ENCODE results near the gene VAV3.
"Not testable (repeated sequence)": the region's sequence is repeated elsewhere in the genome, so short reads cannot be mapped to it uniquely, and the experiment has no call there.

The VAV3 gene

GRCh38 chr1:107786203-107786845 is 178.7 kb downstream of the VAV3 start:
- DNase-seq = no peak

- DNase-seq = no peak
Observed at GRCh38 chr1:107785496-107786202, 179.3 kb downstream of the VAV3 start.

- DNase-seq = peak; percentile 38
Observed at GRCh38 chr1:107782217-107782845, 182.6 kb downstream of the VAV3 start.

GRCh38 chr1:107781245-107781644 is 183.7 kb downstream of the VAV3 start:
- no peak for DNase-seq

- no peak for DNase-seq
Observed at GRCh38 chr1:107777664-107778047, 187.3 kb downstream of the VAV3 start.

- no peak for DNase-seq
Observed at GRCh38 chr1:107776900-107777663, 187.9 kb downstream of the VAV3 start.

GRCh38 chr1:107771377-107771776 is 193.6 kb downstream of the VAV3 start:
- no peak for DNase-seq

GRCh38 chr1:107767156-107767582 is 197.8 kb downstream of the VAV3 start:
- DNase-seq = peak; percentile 57

GRCh38 chr1:107766533-107766932 is 198.4 kb downstream of the VAV3 start:
- DNase-seq = no peak

- DNase-seq = no peak
Observed at GRCh38 chr1:107762751-107763390, 202.1 kb downstream of the VAV3 start.

GRCh38 chr1:107760065-107760464 is 204.9 kb downstream of the VAV3 start:
- DNase-seq = no peak

- DNase-seq = peak; percentile 85
Observed at GRCh38 chr1:107750364-107750959, 214.5 kb downstream of the VAV3 start.

GRCh38 chr1:107748531-107748930 is 216.4 kb downstream of the VAV3 start:
- peak; percentile 85 for DNase-seq

- DNase-seq = no peak
Observed at GRCh38 chr1:107741242-107741641, 223.7 kb downstream of the VAV3 start.

- no peak for DNase-seq
Observed at GRCh38 chr1:107740579-107740978, 224.4 kb downstream of the VAV3 start.

GRCh38 chr1:107739651-107740050 is 225.3 kb downstream of the VAV3 start:
- DNase-seq = no peak

GRCh38 chr1:107739201-107739600 is 225.8 kb downstream of the VAV3 start:
- peak; percentile 87 for DNase-seq

- DNase-seq = not testable (repeated sequence)
Observed at GRCh38 chr1:107733401-107733800, 231.6 kb downstream of the VAV3 start.

GRCh38 chr1:107727866-107728265 is 237.1 kb downstream of the VAV3 start:
- peak; percentile 34 for DNase-seq

- DNase-seq = no peak
Observed at GRCh38 chr1:107726860-107727259, 238.1 kb downstream of the VAV3 start.

GRCh38 chr1:107724648-107725047 is 240.3 kb downstream of the VAV3 start:
- no peak for DNase-seq

GRCh38 chr1:107720210-107720609 is 244.8 kb downstream of the VAV3 start:
- not testable (repeated sequence) for DNase-seq
